ENCODE data around the gene COX4I2.

DNA sequence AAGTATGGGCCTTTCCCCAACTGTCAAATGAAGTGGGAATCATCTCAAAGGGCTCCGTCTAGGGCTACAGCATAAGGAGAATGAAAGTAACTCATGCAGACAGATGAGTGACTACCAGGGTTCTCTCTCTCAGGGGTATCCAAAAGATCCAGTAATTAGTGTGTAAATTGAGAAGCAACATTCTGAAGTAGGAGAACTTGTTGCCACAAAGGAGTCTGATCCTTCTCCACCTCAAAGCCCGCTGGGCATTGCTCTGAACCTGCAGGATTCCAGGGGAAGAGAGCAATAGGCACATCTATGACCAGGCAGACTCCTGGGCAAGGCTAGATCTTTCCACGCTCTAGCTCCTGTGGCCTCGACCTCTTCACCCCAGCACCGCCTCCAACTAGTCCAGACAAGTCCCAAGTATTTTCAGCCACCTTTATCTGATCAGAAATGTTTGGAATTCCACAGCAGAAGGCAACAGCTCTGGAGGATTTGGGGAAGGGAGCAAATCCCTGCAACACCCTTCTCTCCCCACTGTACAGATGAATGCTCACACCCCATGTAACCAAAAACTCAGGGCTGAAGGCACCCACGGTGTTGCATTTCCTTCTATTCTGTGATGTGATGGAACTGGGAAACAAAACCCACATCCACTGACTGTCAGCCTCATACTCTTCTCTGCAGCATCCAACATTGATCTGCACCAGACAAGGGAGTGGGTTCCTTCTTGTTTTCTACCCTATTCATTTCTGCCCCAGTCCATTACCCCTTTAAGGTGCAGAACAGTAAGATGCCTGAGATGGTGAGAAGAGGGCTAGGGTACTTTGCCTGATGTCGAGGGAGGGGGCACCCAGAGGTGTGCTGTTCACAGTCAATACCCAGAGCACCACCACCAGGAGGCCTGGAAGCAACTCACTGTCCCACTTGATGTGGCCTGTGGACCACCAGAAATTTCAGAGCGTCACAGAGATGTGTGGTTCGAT lies 41.0 kb downstream of the COX4I2 start:
- TF ChIP-seq EP300 (IDR thresholded peaks at IDR 0.05), result no peak
- TF ChIP-seq, protein P1, sequence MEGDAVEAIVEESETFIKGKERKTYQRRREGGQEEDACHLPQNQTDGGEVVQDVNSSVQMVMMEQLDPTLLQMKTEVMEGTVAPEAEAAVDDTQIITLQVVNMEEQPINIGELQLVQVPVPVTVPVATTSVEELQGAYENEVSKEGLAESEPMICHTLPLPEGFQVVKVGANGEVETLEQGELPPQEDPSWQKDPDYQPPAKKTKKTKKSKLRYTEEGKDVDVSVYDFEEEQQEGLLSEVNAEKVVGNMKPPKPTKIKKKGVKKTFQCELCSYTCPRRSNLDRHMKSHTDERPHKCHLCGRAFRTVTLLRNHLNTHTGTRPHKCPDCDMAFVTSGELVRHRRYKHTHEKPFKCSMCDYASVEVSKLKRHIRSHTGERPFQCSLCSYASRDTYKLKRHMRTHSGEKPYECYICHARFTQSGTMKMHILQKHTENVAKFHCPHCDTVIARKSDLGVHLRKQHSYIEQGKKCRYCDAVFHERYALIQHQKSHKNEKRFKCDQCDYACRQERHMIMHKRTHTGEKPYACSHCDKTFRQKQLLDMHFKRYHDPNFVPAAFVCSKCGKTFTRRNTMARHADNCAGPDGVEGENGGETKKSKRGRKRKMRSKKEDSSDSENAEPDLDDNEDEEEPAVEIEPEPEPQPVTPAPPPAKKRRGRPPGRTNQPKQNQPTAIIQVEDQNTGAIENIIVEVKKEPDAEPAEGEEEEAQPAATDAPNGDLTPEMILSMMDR (IDR thresholded peaks at IDR 0.05), result no peak
- TF ChIP-seq POLR2A (IDR thresholded peaks at IDR 0.05), result no peak
- TF ChIP-seq POLR2AphosphoS5 (IDR thresholded peaks at IDR 0.05), result no peak
